LNCAP (cell line): ENCODE data around the gene GRB2.

Experiments used
- CTCF ChIP-seq: fragments of 450-650 bp; IDR thresholded peaks from 2 replicates; pipeline ENCODE4 v1.5.1; 2017; ENCODE audit warnings: mild to moderate bottlenecking

Gene GRB2

GRCh38 chr17:75339971-75340370, 65.5 kb downstream of the GRB2 start:
- no peak for TF ChIP-seq CTCF

GRCh38 chr17:75338335-75338734, 67.1 kb downstream of the GRB2 start:
- TF ChIP-seq CTCF: no peak

- TF ChIP-seq CTCF: no peak
These were observed 70.2 kb downstream of the GRB2 start for GRCh38 chr17:75335315-75335714.

- no peak for TF ChIP-seq CTCF
These were observed 70.8 kb downstream of the GRB2 start for GRCh38 chr17:75334723-75335122.

- no peak for TF ChIP-seq CTCF
These were observed 73.8 kb downstream of the GRB2 start for GRCh38 chr17:75331671-75332070.

- TF ChIP-seq CTCF: no peak
These were observed 77.7 kb downstream of the GRB2 start for GRCh38 chr17:75327757-75328156.

GRCh38 chr17:75326226-75326848, 79.1 kb downstream of the GRB2 start:
- no peak for TF ChIP-seq CTCF

GRCh38 chr17:75325827-75326225, 79.7 kb downstream of the GRB2 start:
- no peak for TF ChIP-seq CTCF
